OCI-LY7 (cell line): ENCODE data around the gene BMPER. TPM values are rescaled to one million over a fixed set of nuclear protein-coding genes. Genes with fewer than 3 reads are reported as not detected.

ENCODE experiments used
- BruUV-seq: library from RNA; stranded (reverse); fragments of 400-500 nt; replicated peaks from 2 replicates; lab custom pipeline; 2021; lab: Mats Ljungman, UMichigan
- CTCF ChIA-PET: fragments of 300-600 bp; sonication (Branson Sonifier 250); formaldehyde crosslinking; loops from one replicate; lab custom pipeline; 2022; ENCODE audit warnings: antibody characterized with exemption; ENCODE audit not compliant: unreplicated experiment; lab: Charles Lee
- POLR2A ChIA-PET: fragments of 300-600 bp; sonication (Branson Sonifier 250); formaldehyde crosslinking; loops from one replicate; lab custom pipeline; 2022; ENCODE audit warnings: antibody characterized with exemption; lab: Charles Lee
- DNase-seq: peaks from one replicate; pipeline ENCODE4 v3.0.0-alpha.2; 2015; ENCODE audit warnings: low spot score
- H2AFZ ChIP-seq: fragments of 200-600 bp; sonication (generic), shearing (Covaris generic); 2 replicates; pipeline ENCODE4 v1.6.1; 2014; ENCODE audit warnings: mild to moderate bottlenecking, antibody characterized with exemption, low read length, moderate library complexity
- H3K27ac ChIP-seq: fragments of 200-600 bp; sonication (generic); 2 replicates; pipeline ENCODE4 v1.5.1; 2014; ENCODE audit warnings: mixed run types, low read depth, mild to moderate bottlenecking, moderate library complexity, low read length, inconsistent platforms; ENCODE audit not compliant: poor library complexity, severe bottlenecking
- H3K36me3 ChIP-seq: fragments of 200-600 bp; sonication (generic); 2 replicates; pipeline ENCODE4 v1.6.1; 2014; ENCODE audit warnings: mild to moderate bottlenecking, antibody characterized with exemption, low read length, moderate library complexity, mixed read lengths; ENCODE audit not compliant: insufficient read depth
- H3K4me1 ChIP-seq: fragments of 200-600 bp; sonication (generic); 2 replicates; pipeline ENCODE4 v1.5.1; 2014; ENCODE audit warnings: mild to moderate bottlenecking, low read length; ENCODE audit not compliant: insufficient read depth, poor library complexity, severe bottlenecking
- H3K4me2 ChIP-seq: fragments of 200-600 bp; sonication (generic); 2 replicates; pipeline ENCODE4 v1.6.1; 2014; ENCODE audit warnings: mild to moderate bottlenecking, low read length
- H3K4me3 ChIP-seq: fragments of 200-600 bp; sonication (generic); 2 replicates; pipeline ENCODE4 v1.5.1; 2014; ENCODE audit warnings: mild to moderate bottlenecking, low read depth, low read length; ENCODE audit not compliant: poor library complexity, severe bottlenecking
- H3K79me2 ChIP-seq: fragments of 200-600 bp; sonication (generic); 2 replicates; pipeline ENCODE4 v1.6.1; 2016; ENCODE audit warnings: low read depth, mild to moderate bottlenecking, low read length, moderate library complexity, mixed read lengths; ENCODE audit not compliant: insufficient read depth
- H3K9me2 ChIP-seq: fragments of 200-600 bp; sonication (generic); 2 replicates; pipeline ENCODE4 v1.6.1; 2016; ENCODE audit warnings: mild to moderate bottlenecking, low read length, mixed read lengths; ENCODE audit not compliant: insufficient read depth
- H3K9me3 ChIP-seq: fragments of 200-600 bp; sonication (generic); 2 replicates; pipeline ENCODE4 v1.6.1; 2014; ENCODE audit warnings: mild to moderate bottlenecking, mixed run types, low read length, mixed read lengths
- H4K20me1 ChIP-seq: fragments of 200-600 bp; sonication (generic); 2 replicates; pipeline ENCODE4 v1.6.1; 2014; ENCODE audit warnings: mild to moderate bottlenecking, antibody characterized with exemption, low read length, moderate library complexity, mixed read lengths; ENCODE audit not compliant: insufficient read depth
- CTCF ChIP-seq: fragments of 200-600 bp; sonication (generic); conservative IDR thresholded peaks from 2 replicates; pipeline ENCODE4 v1.5.1; 2014; ENCODE audit warnings: mild to moderate bottlenecking, antibody characterized with exemption, low read length, moderate library complexity, mixed read lengths
- EZH2phosphoT487 ChIP-seq: fragments of 200-600 bp; sonication (generic); IDR thresholded peaks from 2 replicates; pipeline ENCODE4 v1.6.1; 2018; ENCODE audit warnings: low read depth, borderline replicate concordance, mild to moderate bottlenecking, mixed run types, antibody characterized with exemption, low read length, moderate library complexity, mixed read lengths
- intact Hi-C: fragments of 100-400 bp; cut with micrococcal nuclease; formaldehyde crosslinking; loops from one replicate; pipeline ENCODE4 v1.10.0; 2022; ENCODE audit not compliant: unreplicated experiment
- total RNA-seq, 2 experiments: library from RNA; depleted of rRNA in 1 of 2; stranded (reverse); fragments of >200 nt in 1 of 2; shearing (Covaris generic) in 1 of 2; gene quantifications; 2 replicates each; pipeline ENCODE4 v1.2.3, GENCODE V29; 2014 to 2022

Gene BMPER
- total RNA-seq, 2 experiments from 2014 or later = not detected

- Histone ChIP-seq H3K4me3 (no peak overlapping the region), H3K79me2 (no peaks in the 10 kb centered on the region), H3K4me1 (no peaks in the 10 kb centered on the region), H3K9me3 (no peaks in the 10 kb centered on the region), H3K27ac (no peak overlapping the region), H4K20me1 (no peaks in the 10 kb centered on the region), H3K36me3 (no peaks in the 10 kb centered on the region), H3K9me2 (no peaks in the 10 kb centered on the region), H3K4me2 (no peak overlapping the region), H2AFZ (no peak overlapping the region)
- intact Hi-C loops = no loop called here
- no peak for DNase-seq
- ChIA-PET POLR2A (interaction anchor here (0.7 kb wide), 1 partner anchor 1156 kb away, joined by 3 read pairs; no protein-coding TSS in a partner anchor), CTCF (no interaction called here)
- no TSS peak for BruUV-seq
- TF ChIP-seq EZH2phosphoT487 (no peak), CTCF (no peak)
Measured at GRCh38 chr7:34064519-34065158, 159.3 kb downstream of the BMPER start.

- Histone ChIP-seq H3K4me2 (no peak overlapping the region), H3K27ac (no peak overlapping the region), H3K79me2 (no peaks in the 10 kb centered on the region), H3K36me3 (no peaks in the 10 kb centered on the region), H3K4me1 (no peaks in the 10 kb centered on the region), H3K9me3 (no peaks in the 10 kb centered on the region), H2AFZ (no peak overlapping the region), H3K4me3 (no peak overlapping the region), H4K20me1 (no peaks in the 10 kb centered on the region), H3K9me2 (no peaks in the 10 kb centered on the region)
- intact Hi-C loops = no loop called here
- BruUV-seq = no TSS peak
- no peak for DNase-seq
- ChIA-PET POLR2A (no interaction called here), CTCF (no interaction called here)
- no peak for TF ChIP-seq CTCF
- no peak for TF ChIP-seq EZH2phosphoT487
Measured at GRCh38 chr7:34066411-34066810, 161.1 kb downstream of the BMPER start.

- H2AFZ ChIP-seq = no peak overlapping the region
- no peak overlapping the region for H3K4me3 ChIP-seq
- no peaks in the 10 kb centered on the region for H3K9me3 ChIP-seq
- POLR2A ChIA-PET = no interaction called here
- intact Hi-C loops = no loop called here
- TF ChIP-seq CTCF = no peak
- no peak for TF ChIP-seq EZH2phosphoT487
- no peak for DNase-seq
- H3K4me1 ChIP-seq = no peaks in the 10 kb centered on the region
- no peaks in the 10 kb centered on the region for H4K20me1 ChIP-seq
- no peaks in the 10 kb centered on the region for H3K36me3 ChIP-seq
- H3K27ac ChIP-seq = no peak overlapping the region
- no peaks in the 10 kb centered on the region for H3K9me2 ChIP-seq
- no TSS peak for BruUV-seq
- no peak overlapping the region for H3K4me2 ChIP-seq
- CTCF ChIA-PET = no interaction called here
- no peaks in the 10 kb centered on the region for H3K79me2 ChIP-seq
Measured at GRCh38 chr7:34067005-34067778, 161.9 kb downstream of the BMPER start.
